Activated naive CD8-positive, alpha-beta T cell treated with anti-CD3 and anti-CD28 coated beads for 36 hours (primary cell): ENCODE measurements around the gene CARD9. TPM values are rescaled to one million over a fixed set of nuclear protein-coding genes. Genes with fewer than 3 reads are reported as not detected.

Experiments
- DNase-seq: peaks from one replicate; pipeline ENCODE4 v3.0.0; 2021
- H3K27ac Mint-ChIP-seq: one replicate; pipeline ENCODE4 v1.8.0; 2022; ENCODE audit warnings: mild to moderate bottlenecking, moderate library complexity, mixed read lengths
- H3K27me3 Mint-ChIP-seq: one replicate; pipeline ENCODE4 v1.8.0; 2022; ENCODE audit warnings: mild to moderate bottlenecking, mixed read lengths
- H3K36me3 Mint-ChIP-seq: one replicate; pipeline ENCODE4 v1.8.0; 2021; ENCODE audit warnings: mild to moderate bottlenecking, mixed read lengths
- H3K4me1 Mint-ChIP-seq: one replicate; pipeline ENCODE4 v1.8.0; 2021; ENCODE audit warnings: mixed read lengths
- H3K4me3 Mint-ChIP-seq: one replicate; pipeline ENCODE4 v1.8.0; 2022; ENCODE audit warnings: mild to moderate bottlenecking, moderate library complexity, mixed read lengths
- H3K9me3 Mint-ChIP-seq: one replicate; pipeline ENCODE4 v1.8.0; 2022; ENCODE audit warnings: mixed read lengths
- total RNA-seq, 2 experiments: library from RNA; stranded (reverse); gene quantifications; one replicate each; pipeline ENCODE4 v1.2.3, GENCODE V29; 2021

The CARD9 gene
- total RNA-seq, 2 experiments from 2014 or later = 1.5 to 1.8 TPM

DNA sequence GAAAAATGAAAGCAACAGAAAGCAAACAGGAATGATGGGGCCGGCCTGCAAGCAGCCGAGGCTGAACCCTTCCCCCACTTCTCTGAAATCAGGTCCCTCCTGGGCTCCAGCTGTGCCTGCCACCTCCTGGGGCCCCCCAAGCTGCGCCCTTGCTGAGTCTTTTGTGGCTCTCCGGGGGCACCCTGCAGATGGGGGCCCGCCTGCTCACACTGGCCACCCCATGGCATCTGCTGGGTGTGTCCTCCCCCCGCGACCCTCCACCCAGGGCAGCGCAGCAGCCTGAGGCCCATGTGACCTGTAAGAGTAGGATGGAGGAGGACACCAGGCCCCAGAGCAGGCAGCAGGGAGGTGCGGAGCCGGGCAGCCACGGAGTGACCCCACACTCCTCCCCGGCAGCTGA is 40.4 kb downstream of the CARD9 start:
- no peaks in the 10 kb centered on the region for H3K36me3 Mint-ChIP-seq
- H3K4me3 Mint-ChIP-seq = no peak overlapping the region
- DNase-seq = no peak
- H3K9me3 Mint-ChIP-seq = no peaks in the 10 kb centered on the region
- peaks cover 4% of the 10 kb centered on the region for H3K4me1 Mint-ChIP-seq
- H3K27me3 Mint-ChIP-seq = no peaks in the 10 kb centered on the region
- H3K27ac Mint-ChIP-seq = no peak overlapping the region

GRCh38 chr9:136332482-136332983 is 40.9 kb downstream of the CARD9 start:
- Mint-ChIP-seq H3K4me1 (peaks cover 4% of the 10 kb centered on the region), H3K4me3 (no peak overlapping the region), H3K36me3 (no peaks in the 10 kb centered on the region), H3K9me3 (no peaks in the 10 kb centered on the region), H3K27me3 (no peaks in the 10 kb centered on the region), H3K27ac (no peak overlapping the region)
- DNase-seq = no peak

- no peaks in the 10 kb centered on the region for H3K9me3 Mint-ChIP-seq
- H3K27me3 Mint-ChIP-seq = no peaks in the 10 kb centered on the region
- no peak overlapping the region for H3K4me3 Mint-ChIP-seq
- no peak for DNase-seq
- peaks cover 4% of the 10 kb centered on the region for H3K4me1 Mint-ChIP-seq
- H3K36me3 Mint-ChIP-seq = no peaks in the 10 kb centered on the region
- no peak overlapping the region for H3K27ac Mint-ChIP-seq
Observed at GRCh38 chr9:136331556-136332481, 41.6 kb downstream of the CARD9 start.

- no peak overlapping the region for H3K27ac Mint-ChIP-seq
- no peaks in the 10 kb centered on the region for H3K36me3 Mint-ChIP-seq
- H3K4me1 Mint-ChIP-seq = peaks cover 4% of the 10 kb centered on the region
- no peaks in the 10 kb centered on the region for H3K27me3 Mint-ChIP-seq
- no peak for DNase-seq
- H3K9me3 Mint-ChIP-seq = no peaks in the 10 kb centered on the region
- no peak overlapping the region for H3K4me3 Mint-ChIP-seq
Observed at GRCh38 chr9:136331030-136331429, 42.4 kb downstream of the CARD9 start.

DNA sequence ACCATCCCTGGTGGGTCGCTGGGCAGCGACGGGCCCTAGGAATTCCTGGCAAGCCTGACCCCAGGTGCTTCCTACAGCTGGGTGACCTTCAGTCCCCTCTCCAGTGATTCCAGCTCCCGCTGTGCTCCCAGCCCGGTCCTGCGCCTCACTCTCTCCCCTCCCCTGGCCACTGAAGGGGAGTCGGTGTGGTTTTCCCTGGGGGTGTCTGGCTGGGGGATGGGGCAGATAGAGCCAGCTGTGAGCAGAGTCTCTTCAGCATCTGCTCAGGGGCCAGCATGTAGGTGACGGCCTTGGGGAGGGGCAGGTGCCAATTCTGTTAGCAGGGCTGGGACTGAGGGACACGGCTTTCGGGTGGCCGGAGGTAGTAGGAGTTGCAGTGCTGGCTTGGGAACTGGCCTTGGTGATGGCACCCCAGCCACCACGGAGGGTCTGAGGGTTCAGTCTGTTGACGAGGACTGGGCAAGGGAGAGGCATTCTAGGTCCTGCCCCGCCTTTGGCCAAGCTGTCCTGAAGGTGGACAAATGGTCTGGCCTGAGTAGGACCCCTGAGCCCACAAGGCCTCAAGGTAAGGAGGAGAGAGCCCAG is 43.0 kb downstream of the CARD9 start:
- Mint-ChIP-seq H3K27me3 (no peaks in the 10 kb centered on the region), H3K27ac (no peak overlapping the region)
- no peak for DNase-seq

DNA sequence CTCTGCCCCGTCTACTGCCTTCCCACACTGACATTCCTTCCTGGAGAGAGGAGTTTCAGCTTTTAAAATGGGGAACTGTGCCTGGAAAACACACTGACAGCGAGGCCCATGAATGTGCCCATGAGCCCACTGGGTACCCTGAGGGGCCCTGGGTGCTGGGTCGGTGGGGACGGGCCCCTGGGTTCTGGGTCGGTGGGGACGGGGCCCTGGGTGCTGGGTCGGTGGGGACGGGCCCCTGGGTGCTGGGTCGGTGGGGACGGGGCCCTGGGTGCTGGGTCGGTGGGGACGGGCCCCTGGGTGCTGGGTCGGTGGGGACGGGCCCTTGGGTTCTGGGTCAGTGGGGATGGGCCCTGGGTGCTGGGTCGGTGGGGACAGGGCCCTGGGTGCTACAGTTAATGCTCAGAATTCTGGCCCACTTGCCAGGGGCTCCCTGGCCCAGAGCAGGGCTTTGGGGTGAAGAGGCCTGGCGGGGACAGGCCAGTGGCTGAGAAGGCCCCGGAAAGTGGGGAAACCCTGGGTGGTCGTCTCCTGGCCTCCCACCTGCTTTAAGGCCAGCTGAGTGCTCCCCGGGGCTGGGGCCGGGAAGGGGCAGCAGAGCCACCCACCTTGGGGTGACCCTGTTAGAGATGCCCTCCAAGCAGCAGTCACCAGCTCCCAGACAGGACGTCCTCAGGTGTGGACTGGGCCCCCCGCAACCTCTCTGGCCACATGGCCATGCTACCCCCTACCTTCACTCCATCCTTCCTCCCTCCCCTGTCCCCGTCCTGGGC is 43.6 kb downstream of the CARD9 start:
- no peak for DNase-seq
- H3K9me3 Mint-ChIP-seq = no peaks in the 10 kb centered on the region
- H3K4me1 Mint-ChIP-seq = peaks cover 4% of the 10 kb centered on the region
- no peak overlapping the region for H3K4me3 Mint-ChIP-seq
- H3K27ac Mint-ChIP-seq = no peak overlapping the region
- no peaks in the 10 kb centered on the region for H3K27me3 Mint-ChIP-seq
- no peaks in the 10 kb centered on the region for H3K36me3 Mint-ChIP-seq

More for the DNA sequence above, 43.0 kb downstream of the CARD9 start:
- H3K4me1 Mint-ChIP-seq = peaks cover 4% of the 10 kb centered on the region
- H3K36me3 Mint-ChIP-seq = no peaks in the 10 kb centered on the region
- no peak overlapping the region for H3K4me3 Mint-ChIP-seq
- H3K9me3 Mint-ChIP-seq = no peaks in the 10 kb centered on the region

GRCh38 chr9:136329211-136329627 is 44.2 kb downstream of the CARD9 start:
- no peaks in the 10 kb centered on the region for H3K36me3 Mint-ChIP-seq
- no peak overlapping the region for H3K27ac Mint-ChIP-seq
- no peak overlapping the region for H3K4me3 Mint-ChIP-seq
- DNase-seq = no peak
- H3K27me3 Mint-ChIP-seq = no peaks in the 10 kb centered on the region
- H3K9me3 Mint-ChIP-seq = no peaks in the 10 kb centered on the region
- peaks cover 4% of the 10 kb centered on the region for H3K4me1 Mint-ChIP-seq

DNA sequence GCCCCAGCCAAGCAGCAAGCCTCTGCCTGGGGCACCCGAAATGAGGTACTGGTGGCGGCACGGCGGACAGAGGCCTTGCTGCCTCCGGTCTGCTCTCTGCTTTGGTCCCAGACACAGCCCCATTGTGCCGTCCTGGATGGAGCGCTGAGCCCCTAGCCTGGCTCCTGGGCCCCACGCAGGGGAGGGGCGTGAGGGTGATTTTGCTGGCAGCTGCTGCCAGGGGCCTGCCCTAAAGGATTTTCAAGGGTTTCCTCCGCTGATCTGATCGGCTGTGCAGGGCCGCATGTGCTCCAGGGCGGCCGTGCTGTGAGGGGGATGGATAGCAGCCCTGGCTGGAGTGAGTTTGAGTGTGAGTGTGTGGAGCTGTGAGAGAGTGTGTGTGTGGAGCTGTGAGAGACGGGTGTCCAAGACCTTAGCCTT is 44.8 kb downstream of the CARD9 start:
- Mint-ChIP-seq H3K4me3 (peak overlapping the region; percentile 63), H3K27me3 (no peaks in the 10 kb centered on the region), H3K27ac (no peak overlapping the region), H3K9me3 (no peaks in the 10 kb centered on the region), H3K36me3 (no peaks in the 10 kb centered on the region), H3K4me1 (peaks cover 4% of the 10 kb centered on the region)
- no peak for DNase-seq

GRCh38 chr9:136328011-136328621 is 45.4 kb downstream of the CARD9 start:
- H3K36me3 Mint-ChIP-seq = no peaks in the 10 kb centered on the region
- no peaks in the 10 kb centered on the region for H3K27me3 Mint-ChIP-seq
- peaks cover 4% of the 10 kb centered on the region for H3K4me1 Mint-ChIP-seq
- no peak for DNase-seq
- no peaks in the 10 kb centered on the region for H3K9me3 Mint-ChIP-seq
- peak overlapping the region; percentile 63 for H3K4me3 Mint-ChIP-seq
- no peak overlapping the region for H3K27ac Mint-ChIP-seq

DNA sequence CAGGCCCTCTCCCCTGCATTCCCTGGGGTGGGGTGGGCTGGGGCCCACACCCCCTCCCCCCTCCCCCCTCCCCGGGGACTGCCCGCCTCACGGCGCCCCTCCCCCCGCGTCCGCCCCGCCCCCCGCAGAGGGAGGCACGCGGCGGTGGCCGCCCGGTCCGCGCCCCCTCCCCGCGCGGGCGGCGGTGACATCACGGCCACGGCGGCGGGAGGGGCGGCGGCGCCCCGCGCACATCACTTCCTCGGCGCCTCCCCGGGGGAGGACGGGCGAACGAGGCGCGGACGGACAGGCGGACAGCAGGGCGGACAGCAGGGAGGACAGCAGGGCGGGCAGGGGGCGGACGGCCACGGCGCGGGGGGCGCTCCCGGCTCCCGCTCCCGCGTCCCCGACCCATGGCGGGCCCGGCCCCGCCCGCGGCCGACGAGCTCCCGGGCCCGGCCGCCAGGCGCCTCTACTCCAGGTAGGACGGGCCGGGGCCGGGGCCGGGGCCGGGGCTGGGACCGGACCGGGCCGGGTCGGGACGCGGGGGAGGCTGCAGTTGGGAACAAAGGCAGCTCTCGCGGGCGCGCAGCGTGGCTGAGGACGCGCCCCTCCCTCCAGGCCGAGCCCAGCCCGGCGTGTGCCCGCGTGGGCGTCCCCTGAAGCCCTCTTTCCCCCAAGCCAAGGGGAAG is 46.0 kb downstream of the CARD9 start, which contains the start of gene GPSM1:
GPSM1 (plus strand) TSS at position 236 of the 671 bp plus-strand sequence; CDS start at position 393, 157 bp downstream.
- peaks cover 4% of the 10 kb centered on the region for H3K4me1 Mint-ChIP-seq
- H3K27ac Mint-ChIP-seq = peak within 1 kb of the TSS; percentile 34
- H3K36me3 Mint-ChIP-seq = no peaks in the 10 kb centered on the region
- peak within 1 kb of the TSS; percentile 63 for H3K4me3 Mint-ChIP-seq
- no peaks in the 10 kb centered on the region for H3K27me3 Mint-ChIP-seq
- no peaks in the 10 kb centered on the region for H3K9me3 Mint-ChIP-seq
- peak; percentile 57 for DNase-seq

DNA sequence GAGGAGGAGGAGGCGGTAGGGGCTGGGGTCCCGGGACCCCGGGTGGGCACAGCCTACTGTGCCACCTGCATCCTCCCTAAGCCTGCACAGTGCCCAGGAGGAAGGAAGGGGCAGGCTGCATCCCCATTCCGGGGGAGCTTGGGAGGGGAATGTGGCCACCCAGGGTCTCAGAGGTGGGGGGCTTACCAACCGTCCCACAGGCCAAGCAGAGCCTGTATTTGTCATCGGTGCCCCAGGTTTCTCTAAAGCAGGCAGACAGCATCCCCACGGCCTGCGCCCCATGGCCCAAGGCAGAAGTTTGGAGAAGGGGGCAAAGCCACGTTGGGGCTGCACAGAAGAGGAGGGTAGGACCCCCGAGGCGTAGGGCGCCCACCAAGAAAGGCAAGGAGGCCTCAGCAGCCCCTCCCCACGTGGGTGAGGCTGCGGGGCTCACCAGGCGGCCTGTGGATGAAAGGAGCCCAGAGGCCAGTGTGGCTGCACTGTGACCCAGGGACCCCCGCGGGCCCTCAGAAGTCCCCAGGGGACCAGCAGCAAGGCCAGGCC is 46.6 kb downstream of the CARD9 start:
- no peak for DNase-seq
- Mint-ChIP-seq H3K4me1 (peaks cover 4% of the 10 kb centered on the region), H3K36me3 (no peaks in the 10 kb centered on the region), H3K4me3 (peak overlapping the region; percentile 63), H3K27ac (peak overlapping the region; percentile 34), H3K9me3 (no peaks in the 10 kb centered on the region), H3K27me3 (no peaks in the 10 kb centered on the region)

- no peak for DNase-seq
- H3K4me3 Mint-ChIP-seq = no peak overlapping the region
- no peak overlapping the region for H3K27ac Mint-ChIP-seq
Observed at GRCh38 chr9:136326061-136326760, 47.3 kb downstream of the CARD9 start.

GRCh38 chr9:136325358-136325757 is 48.1 kb downstream of the CARD9 start:
- Mint-ChIP-seq H3K4me3 (no peak overlapping the region), H3K36me3 (no peaks in the 10 kb centered on the region)

More at GRCh38 chr9:136326061-136326760, 47.3 kb downstream of the CARD9 start:
- H3K9me3 Mint-ChIP-seq = no peaks in the 10 kb centered on the region
- peaks cover 4% of the 10 kb centered on the region for H3K4me1 Mint-ChIP-seq
- H3K27me3 Mint-ChIP-seq = no peaks in the 10 kb centered on the region
- H3K36me3 Mint-ChIP-seq = no peaks in the 10 kb centered on the region

More at GRCh38 chr9:136325358-136325757, 48.1 kb downstream of the CARD9 start:
- no peak for DNase-seq
- Mint-ChIP-seq H3K9me3 (no peaks in the 10 kb centered on the region), H3K4me1 (peaks cover 4% of the 10 kb centered on the region), H3K27ac (no peak overlapping the region), H3K27me3 (no peaks in the 10 kb centered on the region)
